GM21528 (cell line): Measurements from ENCODE around the gene MRPS9.
A peak's percentile ranks its signal among the peaks of the same experiment; 100 is the strongest.

Experiments
- ATAC-seq: cut with Tn5 transposase; IDR thresholded peaks from one replicate; pipeline ENCODE4 v1.9.1; 2021; ENCODE audit warnings: mild to moderate bottlenecking, moderate library complexity; ENCODE audit not compliant: unreplicated experiment, low FRiP score

Gene MRPS9

DNA sequence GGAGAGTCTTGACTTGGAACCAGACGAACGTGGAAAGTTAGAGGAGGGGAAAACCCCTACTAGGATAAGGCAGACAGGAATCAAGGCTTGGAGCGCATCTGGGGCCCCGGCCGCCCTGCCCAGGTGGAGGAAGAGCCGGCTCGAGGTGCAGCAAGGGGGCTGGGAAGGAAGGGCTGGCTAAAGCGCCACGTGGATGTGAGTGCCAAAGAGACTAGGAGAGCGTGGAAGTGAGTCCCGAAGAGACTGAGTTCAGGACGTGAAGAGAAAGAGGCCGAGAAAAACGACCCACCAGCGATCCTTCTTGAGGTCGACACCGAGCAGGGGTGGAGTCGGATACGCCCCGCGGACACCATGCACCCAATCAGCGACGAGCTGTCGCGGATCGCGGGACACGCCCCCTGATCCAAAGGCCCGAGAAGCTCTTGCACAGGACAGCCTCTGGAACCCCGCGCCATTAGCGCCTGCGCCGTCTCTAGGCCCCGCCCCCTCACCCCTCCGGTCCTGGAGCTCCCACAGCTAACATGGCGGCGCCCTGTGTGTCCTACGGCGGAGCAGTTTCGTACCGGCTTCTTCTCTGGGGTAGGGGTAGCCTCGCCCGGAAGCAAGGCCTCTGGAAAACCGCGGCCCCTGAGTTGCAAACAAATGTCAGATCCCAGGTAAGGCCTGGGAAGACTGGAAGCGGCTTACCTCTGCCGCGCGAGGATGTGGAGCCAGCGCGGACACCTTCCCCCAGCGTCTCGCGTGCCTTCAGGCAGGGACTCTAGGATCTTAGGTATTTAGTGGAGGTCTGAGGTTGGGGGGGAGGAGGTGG lies at the start of gene MRPS9:
Gene MRPS9, plus strand, starts transcription at position 498 of the 811 bp plus-strand sequence. Its CDS starts 24 bp downstream, at position 522.
- ATAC-seq = peak; percentile 100

DNA sequence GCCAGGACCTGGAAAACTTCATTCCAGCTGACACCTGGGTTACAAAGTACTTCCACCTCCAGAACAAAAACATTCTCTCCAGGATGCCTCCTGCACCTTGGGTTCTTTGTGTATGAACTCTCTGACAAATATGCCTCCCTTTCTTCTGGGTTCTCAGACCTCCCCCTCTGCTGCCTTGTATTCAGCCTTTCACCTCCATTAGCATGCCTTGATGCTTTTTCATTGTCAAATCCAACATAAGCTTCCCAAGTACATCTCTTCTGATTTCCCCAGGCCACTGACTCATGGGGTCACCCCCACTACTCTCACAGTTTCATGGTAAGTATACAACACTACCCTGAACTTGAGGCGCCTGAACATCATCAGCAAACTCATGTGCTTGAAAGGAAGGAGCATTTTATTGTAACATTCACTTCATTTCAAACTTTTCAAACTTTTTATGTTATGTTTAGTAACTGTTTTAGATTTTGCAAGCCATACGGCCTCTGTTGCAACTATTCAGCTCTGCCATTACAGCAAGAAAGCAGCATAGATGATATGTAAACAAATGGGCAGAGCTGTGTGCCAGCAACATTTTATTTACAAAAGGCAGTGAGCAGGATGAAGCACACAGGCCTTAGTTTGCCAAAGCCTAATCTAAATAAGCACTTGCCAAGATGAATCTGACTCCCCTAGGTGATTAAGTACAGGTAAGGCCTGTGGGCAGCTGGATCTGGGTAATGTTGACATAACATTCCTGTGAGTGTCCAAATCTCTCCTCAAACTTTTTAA lies 32.5 kb upstream of the MRPS9 start:
- no peak for ATAC-seq

DNA sequence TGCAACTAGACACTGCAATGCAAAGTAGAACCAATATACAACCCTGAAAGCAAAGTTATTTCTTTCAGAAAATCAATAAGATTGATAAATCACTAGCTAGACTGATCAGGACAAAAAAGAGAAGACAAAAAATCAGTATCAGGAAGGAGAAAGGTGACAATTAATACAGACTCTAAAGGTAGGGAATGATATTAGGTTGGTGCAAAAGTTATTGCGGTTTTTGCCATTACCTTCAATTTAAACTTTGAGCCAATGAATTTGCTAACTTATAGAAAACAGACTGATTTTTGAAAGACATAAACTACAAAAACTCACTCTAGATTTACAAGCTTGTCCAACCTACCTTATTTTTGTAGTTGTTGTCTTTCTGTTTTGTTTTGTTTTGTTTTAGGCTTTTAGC lies 30.5 kb upstream of the MRPS9 start:
- no peak for ATAC-seq

DNA sequence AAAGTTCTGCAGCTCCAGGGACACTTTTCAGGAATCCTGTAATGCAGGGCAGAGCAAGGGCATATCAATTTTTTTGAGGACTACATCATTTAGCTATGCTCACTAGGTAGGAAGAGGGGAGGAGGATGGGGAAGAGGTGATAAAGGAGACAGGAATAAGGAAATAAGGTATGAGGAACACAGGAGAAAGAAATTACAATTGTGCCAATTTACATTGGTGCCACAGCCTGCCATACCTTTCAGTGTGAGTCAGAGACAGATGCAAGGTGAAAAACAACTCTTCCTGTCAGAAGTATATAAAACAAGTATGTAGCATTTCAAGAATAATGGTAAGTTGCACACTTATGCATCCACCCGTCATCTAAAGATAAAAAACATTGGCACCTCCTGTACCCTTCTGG lies 5.4 kb upstream of the MRPS9 start:
- no peak for ATAC-seq

DNA sequence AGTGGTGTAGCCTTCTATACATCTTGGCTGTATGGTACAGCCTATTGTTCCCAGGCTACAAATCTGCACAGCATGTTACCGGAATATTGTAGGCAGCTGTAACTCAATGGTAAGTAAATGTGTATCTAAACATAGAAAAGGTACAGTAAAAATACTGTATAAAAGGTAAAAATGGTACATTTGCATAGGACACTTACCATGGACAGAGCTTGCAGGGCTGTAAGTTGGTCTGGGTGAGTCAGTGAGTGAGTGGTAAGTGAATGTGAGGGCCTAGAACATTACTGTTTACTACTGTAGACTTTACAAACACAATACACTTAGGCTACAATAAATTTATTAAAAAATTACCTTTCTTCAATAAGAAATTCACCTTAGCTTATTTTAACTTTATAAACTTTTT lies 3.7 kb upstream of the MRPS9 start:
- no peak for ATAC-seq

DNA sequence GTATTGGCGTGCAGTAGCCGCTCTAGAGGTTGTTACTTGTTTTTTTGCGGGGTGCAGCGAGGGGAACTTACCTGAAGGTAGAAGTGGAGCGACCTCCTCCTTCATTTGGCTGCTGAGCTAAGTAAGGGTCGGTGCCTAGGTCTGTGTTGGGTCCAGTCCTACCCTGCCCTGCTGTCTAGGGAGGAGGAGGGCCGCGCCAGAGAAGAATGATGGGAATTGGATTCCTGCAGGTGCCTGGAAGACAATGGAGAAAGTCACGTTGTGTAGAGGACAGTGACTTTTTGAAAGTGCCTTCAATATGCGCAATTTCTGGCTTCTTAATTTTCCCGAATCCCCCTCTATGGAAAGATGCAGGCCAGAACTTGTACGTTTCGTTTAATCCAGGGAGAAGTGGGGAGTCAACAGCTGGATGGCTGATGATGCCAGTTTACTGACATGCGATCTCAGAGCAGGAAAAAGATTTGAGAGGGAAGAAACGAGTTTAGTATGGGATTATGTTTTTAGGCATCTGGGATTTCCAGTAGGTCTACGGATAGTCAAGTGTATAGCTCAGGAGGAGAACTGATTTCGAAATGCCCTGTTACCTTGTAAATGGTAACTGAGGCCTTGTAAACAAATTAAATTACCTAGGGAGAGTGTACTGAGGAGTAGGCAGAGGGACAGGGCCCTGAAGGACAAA lies 653 bp downstream of the MRPS9 start:
- ATAC-seq = no peak

DNA sequence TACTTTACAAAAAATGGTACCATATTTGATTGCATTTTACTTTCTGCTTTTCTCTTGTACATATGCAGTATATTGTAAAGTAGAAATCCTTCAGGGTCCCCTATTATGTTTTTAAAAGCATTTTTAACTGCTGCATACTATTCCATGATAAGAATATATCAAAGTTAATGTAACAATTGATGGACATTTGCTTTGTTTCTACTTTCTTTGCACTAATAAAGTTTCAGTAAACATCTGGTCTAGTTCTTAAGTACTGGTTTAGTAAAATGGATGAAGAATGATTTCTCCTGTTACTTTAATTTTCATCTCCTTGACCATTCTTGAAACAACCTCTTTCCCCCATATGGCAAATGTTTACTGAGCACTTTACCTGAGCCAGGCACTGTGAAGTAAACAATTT lies 1.7 kb downstream of the MRPS9 start:
- no peak for ATAC-seq

DNA sequence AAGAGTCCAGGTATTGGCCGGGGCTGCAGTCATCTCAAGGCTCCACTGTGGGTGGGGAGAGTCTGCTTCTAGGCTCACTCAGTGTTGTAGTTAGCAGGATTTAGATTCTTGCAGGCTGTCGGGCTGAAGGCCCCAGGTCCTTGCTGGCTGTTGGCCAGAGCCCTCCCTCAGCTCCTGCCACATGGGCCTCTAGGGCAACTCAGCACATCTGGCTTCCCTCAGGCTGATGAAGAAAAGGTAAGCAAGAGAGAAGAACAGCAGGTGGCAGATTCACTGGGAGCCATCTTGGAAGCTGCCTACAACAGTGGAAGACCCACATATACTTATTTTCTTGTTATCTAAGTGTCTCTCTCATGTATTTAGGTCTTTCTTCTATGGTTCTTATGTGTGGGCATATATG lies 4.3 kb downstream of the MRPS9 start:
- no peak for ATAC-seq

DNA sequence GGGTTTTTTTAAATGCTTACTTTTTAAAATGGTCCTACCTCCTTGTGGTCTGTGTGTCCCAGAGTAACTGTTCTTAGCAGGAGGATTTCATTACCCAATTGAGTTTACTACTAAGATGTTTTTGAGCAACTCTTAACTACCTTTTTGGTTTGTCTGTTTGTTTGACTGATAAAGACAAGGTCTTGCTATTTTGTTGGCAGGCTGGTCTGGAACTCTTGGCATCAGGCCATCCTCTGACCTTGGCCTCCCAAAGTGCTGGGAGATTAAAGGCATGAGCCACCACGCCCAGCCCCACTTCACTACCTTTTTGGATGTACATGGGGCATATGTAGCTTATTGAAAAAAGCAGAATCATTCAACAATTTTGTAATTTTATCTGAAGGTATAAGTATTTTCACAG lies 14.9 kb downstream of the MRPS9 start:
- no peak for ATAC-seq

DNA sequence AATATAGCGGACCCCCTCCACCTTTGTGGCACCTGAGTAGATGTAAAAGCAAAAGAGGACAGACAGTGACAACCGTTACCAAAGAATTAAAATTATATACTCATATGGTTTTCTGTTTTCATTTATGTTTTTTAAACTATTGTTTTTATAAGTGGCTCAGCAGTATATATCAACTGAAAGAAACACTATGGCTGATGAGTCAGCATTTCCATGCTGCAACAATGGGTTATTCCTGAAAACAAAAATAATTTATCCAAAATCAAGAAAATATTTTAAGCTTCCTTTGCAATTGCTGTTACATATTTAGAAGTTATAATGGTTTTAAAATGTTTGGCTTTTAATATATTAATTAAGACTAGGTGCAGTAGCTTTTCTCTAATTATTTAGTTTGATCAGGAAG lies 17.7 kb downstream of the MRPS9 start:
- no peak for ATAC-seq

DNA sequence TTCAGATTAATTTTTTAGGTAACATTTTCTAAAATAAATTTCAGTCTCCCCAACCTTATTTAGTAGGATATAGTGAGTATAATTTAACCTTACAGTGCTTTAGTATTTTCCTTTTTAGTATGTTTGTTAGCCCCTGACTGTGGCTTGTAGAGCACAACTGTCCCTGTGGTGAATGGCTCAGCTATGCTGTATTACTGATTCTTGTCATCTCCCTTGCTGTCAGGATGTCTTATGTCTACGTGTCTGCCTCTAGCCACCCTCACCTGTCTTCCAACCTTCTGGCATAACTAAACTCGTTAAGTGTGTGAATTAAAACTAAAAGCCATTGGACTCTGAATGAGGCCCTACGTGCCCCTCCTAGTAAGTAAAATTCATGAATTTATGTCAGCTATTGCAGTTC lies 18.4 kb downstream of the MRPS9 start:
- no peak for ATAC-seq

DNA sequence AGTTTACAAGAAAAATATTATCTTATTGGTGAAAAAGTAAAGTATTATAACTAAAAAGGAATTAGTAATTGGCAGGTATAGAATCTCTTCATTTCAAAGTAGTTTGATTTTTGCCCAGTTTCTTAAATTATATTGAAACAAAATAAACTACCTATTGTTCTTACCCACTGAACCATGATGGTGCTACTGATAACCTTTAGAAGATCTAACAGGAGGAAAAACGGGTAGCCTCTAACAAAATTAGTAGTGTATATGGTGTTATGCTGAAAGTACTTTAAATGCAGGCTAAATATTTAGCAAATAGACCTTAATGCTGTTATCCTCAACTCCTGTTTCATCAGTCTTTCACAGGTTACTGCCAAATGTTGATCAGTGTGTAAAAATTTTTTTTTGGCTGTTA lies 19.1 kb downstream of the MRPS9 start:
- ATAC-seq = no peak

DNA sequence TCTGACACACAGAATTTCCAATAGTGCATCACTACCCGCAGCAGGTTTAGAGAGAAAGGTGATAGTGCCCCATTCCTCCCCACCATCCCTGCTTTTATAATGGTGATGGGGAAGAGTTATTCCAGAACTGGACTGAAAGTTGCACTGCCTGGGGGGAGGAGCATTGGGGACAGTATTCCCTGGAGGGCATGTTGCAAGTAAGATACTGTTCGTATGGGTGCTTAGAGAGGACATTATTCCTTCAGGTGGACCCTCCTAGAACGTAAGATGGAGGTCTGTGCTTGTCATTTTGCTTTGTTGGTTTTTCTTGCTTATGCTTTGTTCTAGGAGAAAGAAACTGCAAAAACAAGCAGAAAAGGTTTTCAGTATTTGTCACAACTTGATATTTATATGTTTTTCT lies 23.7 kb downstream of the MRPS9 start:
- no peak for ATAC-seq

DNA sequence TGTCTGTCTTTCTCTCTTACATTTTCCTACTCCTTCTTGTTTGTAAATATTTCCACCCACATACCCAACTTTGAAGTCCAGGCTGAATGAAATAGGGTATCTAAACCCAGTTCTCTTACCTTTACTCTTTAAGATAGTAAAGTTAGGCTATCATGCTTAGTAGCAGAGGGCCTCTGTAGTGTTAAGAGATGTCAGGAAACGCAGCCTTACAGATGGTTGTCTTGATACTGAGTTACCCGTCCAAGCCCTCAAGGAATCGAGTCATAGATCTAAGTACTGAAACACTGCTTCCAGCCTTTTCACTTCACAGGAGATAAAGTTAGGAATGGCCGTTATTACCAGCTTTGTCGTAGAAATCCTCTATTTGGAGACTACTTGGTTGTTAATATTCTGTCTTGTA lies 24.3 kb downstream of the MRPS9 start:
- no peak for ATAC-seq

DNA sequence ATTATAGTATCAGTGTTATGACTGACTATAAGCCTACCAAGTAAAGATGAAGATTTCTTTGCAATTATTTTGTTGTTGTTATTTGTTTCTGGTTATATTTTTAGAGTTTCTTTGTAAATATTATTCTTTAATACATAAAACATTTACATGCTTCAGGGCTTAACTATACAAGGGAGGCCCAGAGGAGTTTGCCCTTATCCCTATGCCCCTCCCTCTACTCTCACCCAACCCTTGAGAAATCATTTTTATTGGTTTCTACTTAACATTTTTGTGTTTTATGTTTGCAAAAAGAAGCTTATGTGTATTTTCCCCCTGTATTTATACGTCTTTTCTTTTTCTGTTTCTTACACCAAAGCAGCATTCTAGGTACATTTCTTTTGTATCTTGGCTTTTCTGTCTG lies 30.5 kb downstream of the MRPS9 start:
- no peak for ATAC-seq

DNA sequence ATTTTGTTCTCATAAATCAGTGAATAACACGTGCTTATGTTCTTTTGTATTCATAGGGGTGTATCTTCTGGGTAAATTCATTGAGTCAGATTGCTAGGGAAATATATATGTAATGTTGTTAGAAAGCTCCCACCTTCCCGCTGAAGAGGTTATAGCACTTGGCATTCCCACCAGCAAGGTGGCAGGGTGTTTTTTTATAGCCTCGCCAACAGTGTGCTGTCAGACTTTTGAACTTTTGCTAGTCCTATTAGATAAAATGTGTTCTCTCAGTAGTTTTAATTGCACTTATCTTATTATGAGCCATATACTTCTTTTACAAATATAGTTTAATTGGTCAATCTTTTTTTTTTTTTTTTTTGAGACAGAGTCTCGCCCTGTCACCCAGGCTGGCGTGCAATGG lies 31.0 kb downstream of the MRPS9 start:
- no peak for ATAC-seq

DNA sequence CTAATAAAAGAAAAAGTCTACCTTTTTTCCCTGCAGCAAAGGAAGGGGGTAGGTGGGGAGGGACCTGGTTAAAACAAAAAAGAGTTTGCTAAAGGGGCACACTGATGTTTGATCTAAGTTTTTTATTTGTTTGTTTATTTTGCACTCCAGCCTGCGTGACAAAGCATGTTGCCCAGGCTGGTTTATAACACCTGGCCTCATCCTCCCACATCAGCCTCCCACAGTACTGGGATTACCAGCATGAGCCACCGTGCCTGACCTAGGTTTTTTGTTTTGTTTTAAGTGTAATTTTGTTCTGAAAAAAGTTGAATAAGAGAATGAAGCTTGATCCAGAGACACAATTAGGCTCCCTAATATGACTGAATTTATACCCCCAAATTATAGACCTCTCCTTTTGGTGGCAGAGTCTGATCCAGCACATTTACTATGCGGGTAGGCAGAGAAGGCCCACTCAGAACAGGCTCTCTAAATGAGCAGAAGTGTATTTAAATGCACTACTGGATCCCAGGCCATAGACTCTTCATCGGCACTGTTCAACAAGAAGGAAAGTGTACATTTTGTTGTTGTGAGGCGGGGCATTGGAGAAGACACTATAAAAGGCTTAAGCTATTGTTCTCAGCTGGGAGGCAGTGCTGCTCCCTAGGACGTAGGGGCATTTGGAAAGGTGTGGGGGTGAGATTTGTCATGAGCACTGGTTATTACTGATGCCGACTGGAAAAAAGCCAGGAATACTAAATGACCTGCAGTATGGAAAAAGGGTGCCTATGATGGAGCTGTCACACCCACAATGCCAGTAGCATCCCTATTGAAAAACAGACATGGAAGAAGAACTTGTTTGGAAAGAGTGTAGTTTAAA lies 32.4 kb downstream of the MRPS9 start:
- no peak for ATAC-seq

DNA sequence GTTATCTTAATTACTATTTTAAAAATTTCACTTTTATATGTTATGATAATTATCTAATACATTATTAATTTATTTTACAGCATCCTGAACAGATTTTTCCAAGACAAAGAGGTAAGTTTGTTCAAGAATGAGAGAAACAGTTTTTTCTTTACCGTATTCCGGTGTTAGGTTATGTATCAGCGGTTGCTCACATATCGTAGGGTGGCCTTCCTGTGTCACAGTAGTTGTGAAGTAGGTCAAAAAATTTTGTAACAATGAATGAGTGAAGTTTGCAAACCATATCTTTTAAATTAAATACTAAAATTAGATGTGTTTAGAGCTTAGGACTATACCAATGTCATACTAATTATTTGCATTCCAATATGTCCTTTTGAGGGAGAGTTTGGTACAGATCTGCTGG lies 33.5 kb downstream of the MRPS9 start:
- no peak for ATAC-seq

DNA sequence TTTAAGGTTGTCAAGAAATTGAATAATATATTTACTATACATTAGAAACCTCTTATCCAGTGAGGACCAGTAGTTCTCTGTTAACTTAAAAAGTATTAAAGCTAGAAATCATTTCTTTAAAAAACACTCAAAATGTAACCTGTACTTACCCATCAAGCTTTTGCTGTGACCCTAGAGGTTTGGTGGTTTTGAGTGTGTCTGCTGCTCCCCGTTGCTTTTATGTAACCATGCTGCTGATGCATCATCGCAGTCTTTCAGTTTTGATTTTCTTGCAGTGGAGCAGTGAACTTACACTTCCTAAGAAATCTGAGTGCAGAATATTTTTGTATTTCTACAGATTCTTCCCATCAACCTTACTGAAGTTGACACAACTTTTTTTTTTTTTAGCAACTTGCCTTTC lies 34.2 kb downstream of the MRPS9 start:
- no peak for ATAC-seq

DNA sequence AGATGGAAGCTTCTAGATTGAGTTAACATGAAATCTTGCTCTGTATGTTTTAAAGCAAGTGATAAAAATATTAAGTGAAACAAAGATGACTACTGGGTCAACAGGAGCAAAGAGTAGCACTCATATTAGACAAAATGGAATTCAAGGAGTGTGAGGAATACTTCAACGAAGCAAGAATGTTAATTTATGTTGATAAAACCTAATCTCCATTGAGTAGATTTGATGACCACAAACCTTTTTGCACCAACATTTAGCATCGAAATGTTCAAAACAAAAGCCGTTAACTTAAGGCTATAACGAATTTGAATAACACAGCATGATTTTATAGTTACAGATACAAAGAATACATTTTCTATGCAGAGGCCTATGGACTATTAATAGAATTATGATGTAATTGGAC lies 35.7 kb downstream of the MRPS9 start:
- ATAC-seq = no peak

DNA sequence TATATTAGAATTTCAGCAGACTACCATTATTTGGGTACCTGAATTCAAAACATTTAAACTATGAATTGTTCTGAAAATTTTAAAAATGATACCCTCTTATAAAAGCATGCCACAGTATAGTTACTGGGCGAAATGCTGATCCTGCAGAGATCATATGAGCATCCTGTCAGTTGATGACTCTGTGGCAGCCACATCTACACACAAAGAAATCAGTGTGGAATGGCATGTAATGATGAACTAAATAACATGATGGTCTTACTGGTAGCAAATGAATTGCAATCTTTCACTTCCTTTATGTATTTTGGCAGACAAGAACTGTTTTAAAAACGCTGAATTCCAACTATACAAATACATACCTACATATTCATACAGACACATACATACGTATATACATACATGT lies 38.3 kb downstream of the MRPS9 start:
- no peak for ATAC-seq
